ENCODE results near the gene COA7. TPM values are rescaled to one million over a fixed set of nuclear protein-coding genes. Genes with fewer than 3 reads are reported as not detected.

COA7 gene
- total and polyA plus RNA-seq, 12 donors = 3.9 to 22.4 (median 14.8) TPM

- peaks cover 0 to 17% (median 0%) of the 10 kb centered on the region in 9 donors for H3K36me3 ChIP-seq
- H3K4me3 ChIP-seq = peak overlapping the region in 7 of 10 donors; percentile 75 to 94 (median 88)
- ATAC-seq (no peak), DNase-seq (no peak)
- no peaks in the 10 kb centered on the region for H3K9me3 ChIP-seq
- H3K4me1 ChIP-seq = peaks cover 7 to 41% (median 21%) of the 10 kb centered on the region in 9 donors
- intact Hi-C loops (cut with DNase I) = loop anchor here in 2 of 10 donors (2.0 to 10.0 kb wide), 2 partner anchors 29 to 197 kb away; partner anchors contain the start of genes COA7 (in 1 of the 2), ECHDC2 (in 1 of the 2) and SCP2 (in 1 of the 2)
- peak overlapping the region in 3 of 10 donors; percentile 91 to 96 (median 94) for H3K27ac ChIP-seq
- no peak for TF ChIP-seq CTCF (IDR thresholded peaks at IDR 0.05)
- no peaks in the 10 kb centered on the region for H3K27me3 ChIP-seq
- 72 to 76% methylated on average over 6 of the region's 6 CpGs for WGBS, 2 donors
These were observed 30.0 kb upstream of the COA7 start for GRCh38 chr1:52727956-52728656.

- H3K4me3 ChIP-seq = peak overlapping the region; percentile 75 to 94 (median 91)
- H3K27me3 ChIP-seq = no peaks in the 10 kb centered on the region
- ATAC-seq (peak in 5 of 8 donors; percentile 25 to 43 (median 38)), DNase-seq (no peak)
- peak overlapping the region in 9 of 10 donors; percentile 89 to 96 (median 94) for H3K27ac ChIP-seq
- H3K9me3 ChIP-seq = no peaks in the 10 kb centered on the region
- peaks cover 0 to 15% (median 0%) of the 10 kb centered on the region in 9 donors for H3K36me3 ChIP-seq
- WGBS, 2 donors = 0 to 1% methylated on average over 14 of the region's 14 CpGs
- intact Hi-C loops (cut with DNase I) = loop anchor here in 2 of 10 donors (2.0 to 10.0 kb wide), 2 partner anchors 28 to 198 kb away; partner anchors contain the start of genes COA7 (in 1 of the 2), ECHDC2 (in 1 of the 2) and SCP2 (in 1 of the 2)
- H3K4me1 ChIP-seq = peaks cover 7 to 41% (median 21%) of the 10 kb centered on the region in 9 donors
- TF ChIP-seq CTCF (IDR thresholded peaks at IDR 0.05) = no peak
These were observed 29.0 kb upstream of the COA7 start for GRCh38 chr1:52727114-52727586.

GRCh38 chr1:52726265-52727113 is 28.3 kb upstream of the COA7 start, which contains the start of gene ZYG11B:
ZYG11B (plus strand) TSS chr1:52726453; CDS start chr1:52726654, 201 bp downstream.
- DNase-seq (peak; percentile 91 to 93), ATAC-seq (peak; percentile 92 to 99 (median 98))
- H3K36me3 ChIP-seq = peaks cover 0 to 9% (median 0%) of the 10 kb centered on the region in 9 donors
- H3K4me3 ChIP-seq = peak within 1 kb of the TSS; percentile 75 to 94 (median 91)
- TF ChIP-seq CTCF (IDR thresholded peaks at IDR 0.05) = peak in 1 of 9 donors; percentile 13
- WGBS, 2 donors = 1% methylated on average over 57 to 59 of the region's 59 CpGs
- intact Hi-C loops (cut with DNase I) = loop anchor here in 2 of 10 donors (2.0 to 10.0 kb wide), 2 partner anchors 28 to 198 kb away; partner anchors contain the start of genes COA7 (in 1 of the 2), ECHDC2 (in 1 of the 2) and SCP2 (in 1 of the 2)
- peaks cover 7 to 41% (median 21%) of the 10 kb centered on the region in 9 donors for H3K4me1 ChIP-seq
- H3K9me3 ChIP-seq = no peaks in the 10 kb centered on the region
- H3K27me3 ChIP-seq = no peaks in the 10 kb centered on the region
- H3K27ac ChIP-seq = peak within 1 kb of the TSS; percentile 72 to 96 (median 93)
